Measurements from ENCODE around the gene FOXC2.

FOXC2 gene

GRCh38 chr16:86533076-86533475 lies 33.6 kb upstream of the FOXC2 start:
- no peak for DNase-seq (ENCODE audit: low read depth, low spot score)

GRCh38 chr16:86533767-86534351 lies 32.8 kb upstream of the FOXC2 start:
- DNase-seq (ENCODE audit: low read depth, low spot score): no peak

GRCh38 chr16:86534779-86535615 lies 31.6 kb upstream of the FOXC2 start:
- no peak for DNase-seq (ENCODE audit: low read depth, low spot score)

- no peak for DNase-seq (ENCODE audit: low read depth, low spot score)
Measured at GRCh38 chr16:86536621-86537020, 30.0 kb upstream of the FOXC2 start.

- no peak for DNase-seq (ENCODE audit: low read depth, low spot score)
Measured at GRCh38 chr16:86537486-86537885, 29.1 kb upstream of the FOXC2 start.

- DNase-seq (ENCODE audit: low read depth, low spot score): no peak
Measured at GRCh38 chr16:86538196-86538780, 28.3 kb upstream of the FOXC2 start.

- no peak for DNase-seq (ENCODE audit: low read depth, low spot score)
Measured at GRCh38 chr16:86540894-86541293, 25.7 kb upstream of the FOXC2 start.

- no peak for DNase-seq (ENCODE audit: low read depth, low spot score)
Measured at GRCh38 chr16:86541560-86541959, 25.1 kb upstream of the FOXC2 start.

- no peak for DNase-seq (ENCODE audit: low read depth, low spot score)
Measured at GRCh38 chr16:86542756-86543750, 23.6 kb upstream of the FOXC2 start.

- no peak for DNase-seq (ENCODE audit: low read depth, low spot score)
Measured at GRCh38 chr16:86545481-86545880, 21.1 kb upstream of the FOXC2 start.

- no peak for DNase-seq (ENCODE audit: low read depth, low spot score)
Measured at GRCh38 chr16:86545954-86546637, 20.5 kb upstream of the FOXC2 start.

- no peak for DNase-seq (ENCODE audit: low read depth, low spot score)
Measured at GRCh38 chr16:86546638-86547013, 20.0 kb upstream of the FOXC2 start.

GRCh38 chr16:86547286-86547685 lies 19.3 kb upstream of the FOXC2 start:
- no peak for DNase-seq (ENCODE audit: low read depth, low spot score)

GRCh38 chr16:86549076-86549892 lies 17.3 kb upstream of the FOXC2 start:
- DNase-seq (ENCODE audit: low read depth, low spot score): no peak

GRCh38 chr16:86549893-86550190 lies 16.8 kb upstream of the FOXC2 start:
- no peak for DNase-seq (ENCODE audit: low read depth, low spot score)

- no peak for DNase-seq (ENCODE audit: low read depth, low spot score)
Measured at GRCh38 chr16:86550281-86550680, 16.3 kb upstream of the FOXC2 start.

GRCh38 chr16:86553356-86553755 lies 13.3 kb upstream of the FOXC2 start:
- no peak for DNase-seq (ENCODE audit: low read depth, low spot score)

GRCh38 chr16:86554599-86554916 lies 12.1 kb upstream of the FOXC2 start:
- DNase-seq (ENCODE audit: low read depth, low spot score): no peak

GRCh38 chr16:86554917-86555703 lies 11.5 kb upstream of the FOXC2 start, which contains the start of gene MTHFSD:
Gene MTHFSD, minus strand, starts transcription at chr16:86555235. Its CDS starts 51 bp downstream, at chr16:86555184.
- no peak for DNase-seq (ENCODE audit: low read depth, low spot score)

GRCh38 chr16:86555704-86556075 lies 10.9 kb upstream of the FOXC2 start:
- no peak for DNase-seq (ENCODE audit: low read depth, low spot score)
